Lower lobe of right lung (tissue), 2 donors: ENCODE results near the gene VPS72. TPM values are rescaled to one million over a fixed set of nuclear protein-coding genes. Genes with fewer than 3 reads are reported as not detected.

ENCODE experiments used
- ATAC-seq, 2 donors: fragments of 200-7000 bp; cut with Tn5 transposase; one replicate each; pipeline ENCODE4 v1.9.1; 2020 to 2022; ENCODE audit warnings: mild to moderate bottlenecking in 2 of 2, moderate library complexity in 2 of 2
- DNase-seq: peaks from one replicate; pipeline ENCODE4 v3.0.0-alpha.2; 2020
- H3K27ac ChIP-seq: fragments of 200-600 bp; one replicate; pipeline ENCODE4 v1.8.0; 2022
- H3K27me3 ChIP-seq: fragments of 200-600 bp; one replicate; pipeline ENCODE4 v1.8.0; 2022; ENCODE audit warnings: low read depth
- H3K36me3 ChIP-seq: fragments of 200-600 bp; one replicate; pipeline ENCODE4 v1.8.0; 2022; ENCODE audit warnings: mild to moderate bottlenecking
- H3K4me1 ChIP-seq: fragments of 200-600 bp; one replicate; pipeline ENCODE4 v1.8.0; 2022
- H3K4me3 ChIP-seq: fragments of 200-600 bp; one replicate; pipeline ENCODE4 v1.8.0; 2022; ENCODE audit warnings: mild to moderate bottlenecking
- H3K9me3 ChIP-seq: fragments of 200-600 bp; one replicate; pipeline ENCODE4 v1.8.0; 2022
- intact Hi-C: fragments of 100-400 bp; cut with DNase I; formaldehyde crosslinking; loops from one replicate; pipeline ENCODE4 v1.11.0; 2022
- total RNA-seq: library from RNA; stranded (reverse); fragmentation: NEBNext Ultra II Directional; extraction: Animal tissue kit (Norgen Biotek cat#: 25700); gene quantifications from one replicate; pipeline ENCODE4 v1.2.1, GENCODE V29; 2021
- TF ChIP-seq, protein P1 (sequence below): fragments of 200-600 bp; IDR thresholded peaks from one replicate; pipeline ENCODE4 v1.8.0; 2022; ENCODE audit warnings: antibody characterized with exemption, mild to moderate bottlenecking
- donor health status: DM: no; HTN: yes; CAD: no; lungs with severe emphysema.

The VPS72 gene
- total RNA-seq, 1 donor from 2014 or later, result 45.3 TPM

DNA sequence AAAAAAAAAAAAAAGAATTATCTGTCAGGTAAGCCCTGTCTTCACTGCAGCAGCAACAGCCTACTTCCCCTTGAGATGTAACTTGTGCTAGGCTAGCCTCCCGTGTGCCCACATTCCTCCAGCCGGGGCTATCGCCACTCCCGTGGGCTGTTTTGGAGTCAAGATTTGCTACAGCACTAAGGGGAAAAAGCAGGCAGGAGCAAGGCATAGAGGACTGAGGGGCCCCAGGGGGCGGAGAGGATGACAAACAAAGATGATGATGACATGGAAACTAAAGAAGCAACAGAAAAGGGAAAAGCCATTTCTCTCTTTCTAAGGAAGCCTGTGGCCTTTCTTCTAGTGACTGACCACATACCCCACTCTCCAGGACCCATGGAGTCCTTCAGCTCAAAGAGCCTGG lies 31.7 kb downstream of the VPS72 start:
- DNase-seq (no peak), ATAC-seq (no peak)
- no peaks in the 10 kb centered on the region for H3K27me3 ChIP-seq
- intact Hi-C loops, result loop anchor here (5.0 kb wide), 1 partner anchor 61 kb away; no protein-coding TSS in a partner anchor
- H3K36me3 ChIP-seq, result peaks cover 55% of the 10 kb centered on the region
- H3K27ac ChIP-seq, result no peak overlapping the region
- peaks cover 22% of the 10 kb centered on the region for H3K4me1 ChIP-seq
- H3K9me3 ChIP-seq, result no peaks in the 10 kb centered on the region
- TF ChIP-seq, protein P1, sequence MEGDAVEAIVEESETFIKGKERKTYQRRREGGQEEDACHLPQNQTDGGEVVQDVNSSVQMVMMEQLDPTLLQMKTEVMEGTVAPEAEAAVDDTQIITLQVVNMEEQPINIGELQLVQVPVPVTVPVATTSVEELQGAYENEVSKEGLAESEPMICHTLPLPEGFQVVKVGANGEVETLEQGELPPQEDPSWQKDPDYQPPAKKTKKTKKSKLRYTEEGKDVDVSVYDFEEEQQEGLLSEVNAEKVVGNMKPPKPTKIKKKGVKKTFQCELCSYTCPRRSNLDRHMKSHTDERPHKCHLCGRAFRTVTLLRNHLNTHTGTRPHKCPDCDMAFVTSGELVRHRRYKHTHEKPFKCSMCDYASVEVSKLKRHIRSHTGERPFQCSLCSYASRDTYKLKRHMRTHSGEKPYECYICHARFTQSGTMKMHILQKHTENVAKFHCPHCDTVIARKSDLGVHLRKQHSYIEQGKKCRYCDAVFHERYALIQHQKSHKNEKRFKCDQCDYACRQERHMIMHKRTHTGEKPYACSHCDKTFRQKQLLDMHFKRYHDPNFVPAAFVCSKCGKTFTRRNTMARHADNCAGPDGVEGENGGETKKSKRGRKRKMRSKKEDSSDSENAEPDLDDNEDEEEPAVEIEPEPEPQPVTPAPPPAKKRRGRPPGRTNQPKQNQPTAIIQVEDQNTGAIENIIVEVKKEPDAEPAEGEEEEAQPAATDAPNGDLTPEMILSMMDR, result no peak
- peak overlapping the region; percentile 61 for H3K4me3 ChIP-seq

DNA sequence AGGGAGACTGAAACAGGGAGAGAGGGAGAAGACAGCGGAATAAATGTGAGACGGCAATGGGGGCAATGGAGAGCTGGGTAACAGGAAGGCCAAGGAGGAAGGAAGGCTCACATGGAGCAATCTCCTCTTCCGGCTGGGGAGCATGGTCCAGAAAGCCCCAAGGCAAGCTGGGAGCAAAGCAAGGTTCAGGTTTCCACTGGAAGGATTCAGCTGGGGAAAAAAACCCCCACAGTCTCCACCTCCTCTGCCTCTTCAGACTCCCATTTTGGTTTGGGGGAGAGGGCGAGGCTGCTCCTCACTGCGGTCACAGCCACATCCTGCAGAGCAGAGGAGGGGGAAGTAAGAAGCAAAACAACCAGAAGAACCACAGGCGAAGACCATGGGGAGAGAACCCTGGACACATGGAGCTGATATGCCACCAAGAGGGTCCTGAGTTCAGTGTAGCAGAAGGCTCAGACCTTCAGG lies 32.9 kb downstream of the VPS72 start:
- Histone ChIP-seq H3K27me3 (no peaks in the 10 kb centered on the region), H3K4me1 (peaks cover 22% of the 10 kb centered on the region), H3K27ac (peak overlapping the region; percentile 69), H3K4me3 (peak overlapping the region; percentile 61), H3K9me3 (no peaks in the 10 kb centered on the region), H3K36me3 (peaks cover 55% of the 10 kb centered on the region)
- DNase-seq, result no peak
- TF ChIP-seq, protein P1, result no peak
- intact Hi-C loops, result loop anchor here (5.0 kb wide), 1 partner anchor 60 kb away; no protein-coding TSS in a partner anchor
- ATAC-seq, result peak; percentile 56 to 61

DNA sequence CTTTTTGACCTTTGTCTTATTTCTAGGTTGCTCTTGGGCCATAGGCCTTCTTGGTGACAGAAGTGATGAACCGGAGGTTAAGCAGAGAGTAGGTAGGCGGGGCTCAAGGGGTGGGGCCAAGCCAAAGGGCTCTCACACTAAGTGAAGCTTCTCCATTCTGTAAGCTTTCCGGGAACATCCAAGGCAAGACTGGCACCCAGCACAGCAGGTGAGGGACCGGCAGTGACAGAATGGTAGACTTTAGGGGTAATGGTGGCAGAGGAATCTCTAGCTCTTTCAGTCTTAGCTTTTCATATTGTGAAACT lies 33.5 kb downstream of the VPS72 start, which contains the start of gene TNFAIP8L2:
TNFAIP8L2 (plus strand) TSS at position 135 of the 305 bp plus-strand sequence. CDS start 2,049 bp downstream, outside the sequence.
- intact Hi-C loops, result loop anchor here (5.0 kb wide), 1 partner anchor 59 kb away; no protein-coding TSS in a partner anchor
- H3K9me3 ChIP-seq, result no peaks in the 10 kb centered on the region
- peaks cover 48% of the 10 kb centered on the region for H3K36me3 ChIP-seq
- peak; percentile 87 to 88 for ATAC-seq
- no peaks in the 10 kb centered on the region for H3K27me3 ChIP-seq
- peak within 1 kb of the TSS; percentile 69 for H3K27ac ChIP-seq
- H3K4me1 ChIP-seq, result peaks cover 22% of the 10 kb centered on the region
- peak within 1 kb of the TSS; percentile 61 for H3K4me3 ChIP-seq
- peak; percentile 87 for DNase-seq
- TF ChIP-seq, protein P1, result no peak

DNA sequence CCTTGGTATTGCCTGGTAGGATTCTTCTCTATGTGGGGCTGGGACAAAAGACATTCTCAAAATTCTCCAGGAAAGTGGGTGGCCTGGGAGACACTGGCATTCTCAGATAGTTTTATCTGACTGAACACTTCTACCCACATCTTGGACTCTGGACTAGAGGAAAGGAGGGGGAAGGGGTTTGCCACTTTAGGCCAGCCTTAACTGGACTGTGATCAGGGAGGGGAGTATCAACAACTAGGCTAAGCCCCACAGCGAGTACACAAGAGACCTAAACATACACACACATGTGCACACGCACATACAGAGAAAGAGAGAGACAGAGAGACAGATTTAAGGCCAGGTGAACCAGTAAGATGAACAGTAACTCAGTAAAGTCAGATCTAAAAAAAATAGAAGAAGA lies 42.3 kb downstream of the VPS72 start:
- intact Hi-C loops, result no loop called here
- ATAC-seq (no peak), DNase-seq (no peak)
- Histone ChIP-seq H3K36me3 (no peaks in the 10 kb centered on the region), H3K4me3 (no peak overlapping the region), H3K27ac (no peak overlapping the region), H3K27me3 (no peaks in the 10 kb centered on the region), H3K4me1 (peaks cover 26% of the 10 kb centered on the region), H3K9me3 (no peaks in the 10 kb centered on the region)
- TF ChIP-seq, protein P1, result no peak

DNA sequence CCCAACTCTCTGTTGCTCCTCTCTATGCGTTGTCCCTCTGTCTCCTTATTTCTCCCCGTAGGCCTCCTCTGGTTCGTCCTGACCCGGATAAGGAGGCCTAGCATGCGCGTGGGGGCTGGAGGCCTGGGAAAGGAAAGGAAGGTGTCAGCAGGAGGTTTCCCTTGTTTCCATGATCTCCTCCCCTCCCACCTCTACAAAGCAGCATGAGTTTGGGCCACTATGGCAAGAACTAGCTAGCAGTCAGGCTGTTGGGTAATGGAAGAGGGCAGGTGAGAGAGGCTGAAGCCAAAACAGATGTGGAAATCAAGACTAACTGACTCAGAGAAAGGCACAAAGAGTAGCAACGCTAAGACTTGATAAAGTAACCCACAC lies 42.9 kb downstream of the VPS72 start:
- TF ChIP-seq, protein P1, result no peak
- intact Hi-C loops, result no loop called here
- no peak for DNase-seq
- Histone ChIP-seq H3K27ac (peak overlapping the region; percentile 57), H3K36me3 (no peaks in the 10 kb centered on the region), H3K4me1 (peaks cover 26% of the 10 kb centered on the region), H3K27me3 (no peaks in the 10 kb centered on the region), H3K4me3 (peak overlapping the region; percentile 88), H3K9me3 (no peaks in the 10 kb centered on the region)
- no peak for ATAC-seq
